GDM1 (cell line): ENCODE results near the gene GPLD1.

Experiments
- DNase-seq: peaks from one replicate; lab custom pipeline; 2025; lab: John Stamatoyannopoulos, UW

The GPLD1 gene

DNA sequence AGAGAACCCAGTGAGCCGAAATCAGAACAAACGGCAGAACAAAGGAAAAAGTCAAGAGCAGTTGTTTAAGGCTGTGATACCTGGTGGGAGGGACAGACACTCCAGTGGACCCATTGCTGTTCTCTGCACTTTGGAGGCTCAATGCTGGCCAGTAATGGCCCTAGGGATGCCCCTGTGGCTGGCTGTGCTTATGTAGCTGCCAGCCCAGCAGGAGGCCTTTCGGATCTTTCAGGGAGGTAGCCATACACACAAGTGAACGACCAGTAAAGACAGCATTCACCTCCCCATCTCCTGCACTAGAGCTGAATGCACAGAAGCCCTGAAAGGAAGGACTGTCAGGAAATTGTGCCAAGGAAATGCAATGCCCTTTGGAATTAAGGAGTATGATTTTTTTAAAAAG, 34.3 kb downstream of the GPLD1 start:
- DNase-seq, result no peak

DNA sequence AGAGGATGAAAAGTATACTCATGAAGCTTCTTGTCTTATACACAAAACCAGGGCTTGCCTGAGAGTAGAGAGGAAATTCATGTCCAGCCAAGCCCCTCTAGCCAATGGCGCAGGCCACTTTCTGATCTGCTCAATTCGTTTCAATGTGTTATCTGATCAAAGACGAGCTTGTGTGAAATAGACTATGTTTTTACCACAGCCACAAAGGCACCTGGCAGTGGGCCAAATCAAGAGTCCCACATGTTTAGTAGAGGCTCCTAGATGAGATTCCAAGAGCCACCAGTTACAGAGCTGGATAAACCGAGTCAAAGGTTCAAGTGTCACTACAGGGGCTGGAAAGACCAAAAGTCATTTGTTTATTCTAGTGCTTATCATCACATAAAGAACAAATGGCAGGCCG, 34.9 kb downstream of the GPLD1 start:
- DNase-seq, result no peak

DNA sequence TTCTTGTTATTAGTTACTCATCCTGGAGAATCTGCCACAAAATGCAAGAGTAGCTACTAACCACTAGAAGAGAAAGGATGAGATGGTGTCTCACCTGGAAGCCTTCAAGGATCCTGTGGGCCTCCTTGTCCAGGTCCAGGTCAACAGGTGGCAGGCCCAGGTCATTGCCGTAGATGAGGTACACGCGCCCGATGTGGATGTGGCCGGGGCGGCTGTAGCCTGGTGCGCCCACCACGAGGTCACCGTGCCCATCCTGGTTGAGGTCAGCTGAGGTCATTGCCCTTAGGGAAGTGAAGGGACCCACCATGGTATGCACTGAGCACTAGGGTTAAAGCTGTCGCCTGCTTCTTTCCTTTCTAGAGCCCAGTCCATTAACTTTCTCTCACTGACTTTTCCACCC, 35.5 kb downstream of the GPLD1 start:
- DNase-seq, result no peak

DNA sequence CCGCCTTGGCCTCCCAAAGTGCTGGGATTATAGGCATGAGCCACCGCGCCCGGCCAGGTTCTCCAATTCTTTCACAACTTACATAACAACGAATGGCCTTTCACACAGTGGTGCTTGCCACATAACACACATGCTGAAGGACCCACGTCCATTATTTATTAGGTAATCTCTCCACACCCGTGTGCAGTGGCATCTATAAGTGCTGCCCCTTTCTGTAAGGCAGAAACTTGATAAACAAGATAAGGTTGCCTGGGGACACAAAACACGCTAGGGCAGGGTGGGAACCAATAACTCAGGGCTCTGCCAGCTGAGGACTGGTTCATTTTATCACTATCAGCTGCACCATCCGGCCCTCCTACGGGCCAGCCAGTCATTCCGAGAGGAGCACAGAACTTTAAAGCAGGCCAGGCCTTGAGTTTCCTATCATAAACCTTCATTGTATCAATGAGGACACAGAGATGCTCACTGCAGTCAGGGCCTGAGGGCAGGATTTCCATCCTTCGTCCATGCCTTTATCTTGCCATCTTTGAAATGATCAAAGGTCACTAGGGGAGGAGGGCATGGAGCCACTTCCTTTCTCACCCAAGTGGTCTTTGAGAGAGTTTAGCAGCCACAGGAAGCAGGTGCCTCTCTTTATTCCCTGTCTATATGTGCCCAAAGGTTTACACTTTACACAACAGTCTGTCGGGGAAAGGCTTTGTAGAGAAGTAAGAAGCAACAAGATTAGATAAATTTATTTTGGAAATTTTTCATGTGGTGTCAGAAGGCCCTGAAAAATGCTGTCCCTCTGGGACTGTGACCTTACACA, 37.6 kb downstream of the GPLD1 start:
- no peak for DNase-seq

DNA sequence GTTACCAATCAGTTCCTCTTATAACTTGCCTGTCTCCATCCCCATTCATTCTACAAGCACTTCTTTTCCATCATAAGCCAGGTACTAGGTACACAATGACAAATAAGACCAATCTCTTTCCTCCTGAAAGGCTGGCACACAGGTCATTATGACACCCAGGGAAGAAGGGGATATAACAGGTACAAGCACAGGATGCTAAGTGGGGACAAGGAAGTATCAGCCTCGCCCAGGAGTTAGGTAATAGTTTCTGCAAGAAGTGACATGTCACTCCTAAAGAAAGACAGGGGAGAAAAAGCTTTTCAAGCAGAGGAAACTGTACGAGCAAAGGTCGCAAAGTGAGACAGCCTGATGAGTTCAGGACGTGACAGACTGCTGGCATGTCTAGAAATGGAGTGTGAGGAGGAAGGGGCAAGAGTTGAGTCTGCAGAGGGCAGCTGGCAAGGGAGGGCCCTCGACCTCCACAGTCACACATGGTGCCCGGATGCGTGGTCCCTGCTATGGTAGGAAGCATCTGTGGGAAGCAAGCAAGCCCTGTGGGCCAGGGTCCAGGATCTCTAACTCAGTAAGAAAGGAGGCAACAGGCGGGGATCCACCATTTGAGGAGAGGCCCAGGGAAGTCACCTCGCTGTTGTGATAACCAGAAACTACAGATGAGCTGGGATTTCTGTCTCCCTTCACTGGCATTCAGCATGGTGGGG, 40.4 kb downstream of the GPLD1 start:
- no peak for DNase-seq

DNA sequence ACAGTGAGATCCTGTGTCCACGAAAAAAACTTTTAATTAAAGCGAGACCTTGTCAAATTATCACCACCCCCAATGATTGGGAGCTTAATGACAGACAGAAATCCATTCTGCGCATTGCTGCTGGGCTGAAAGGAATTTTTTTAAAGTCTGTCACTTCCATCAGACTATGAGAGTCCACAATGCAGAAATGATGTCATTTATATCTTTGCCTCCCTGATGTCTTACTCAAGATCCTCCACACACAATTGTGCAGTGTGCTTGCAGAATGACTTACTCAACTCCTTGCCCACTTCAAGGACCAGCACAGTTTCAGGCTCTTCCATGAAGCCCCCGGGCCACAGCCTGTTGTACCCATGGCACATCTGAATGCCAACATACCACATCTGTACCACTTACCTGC, 41.0 kb downstream of the GPLD1 start:
- DNase-seq, result no peak

DNA sequence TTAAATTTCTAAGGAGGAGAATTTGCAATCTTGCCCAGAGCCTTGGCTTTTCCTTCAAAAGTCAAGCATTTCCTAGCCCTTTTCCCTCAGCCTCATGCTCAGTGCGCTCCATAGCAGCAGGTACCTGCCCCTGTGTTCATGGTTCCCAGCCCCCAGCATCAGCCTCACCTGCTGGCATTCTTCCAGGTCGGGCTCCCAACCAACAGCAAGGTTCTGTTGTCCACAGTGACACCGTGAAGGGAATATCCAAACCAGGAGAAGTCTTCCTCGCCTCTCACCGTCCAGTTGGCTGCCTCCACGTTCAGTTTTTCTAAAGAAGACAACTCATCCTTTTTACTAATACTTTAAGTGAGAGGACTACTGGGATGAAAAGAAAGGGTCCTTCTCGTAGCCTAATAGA, 42.7 kb downstream of the GPLD1 start:
- no peak for DNase-seq

DNA sequence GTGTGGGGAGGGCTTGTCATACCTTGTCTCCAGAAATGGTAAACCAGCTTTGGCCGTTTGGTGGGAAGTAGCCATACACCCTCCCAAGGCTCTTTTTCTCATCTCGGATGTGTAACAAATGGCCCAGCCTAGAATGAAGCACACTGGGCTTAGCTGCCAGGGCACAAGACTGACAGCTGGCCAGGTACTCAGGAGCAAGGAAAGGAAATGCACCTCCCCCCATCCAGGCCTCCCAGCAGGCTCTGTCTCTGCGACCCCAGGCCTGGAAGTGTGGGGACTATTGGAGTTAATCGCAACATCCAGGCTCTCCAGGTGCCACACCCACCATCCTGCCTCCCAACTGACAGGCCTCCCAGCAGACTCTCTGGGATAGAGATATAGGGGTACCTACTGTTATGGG, 43.7 kb downstream of the GPLD1 start:
- no peak for DNase-seq

DNA sequence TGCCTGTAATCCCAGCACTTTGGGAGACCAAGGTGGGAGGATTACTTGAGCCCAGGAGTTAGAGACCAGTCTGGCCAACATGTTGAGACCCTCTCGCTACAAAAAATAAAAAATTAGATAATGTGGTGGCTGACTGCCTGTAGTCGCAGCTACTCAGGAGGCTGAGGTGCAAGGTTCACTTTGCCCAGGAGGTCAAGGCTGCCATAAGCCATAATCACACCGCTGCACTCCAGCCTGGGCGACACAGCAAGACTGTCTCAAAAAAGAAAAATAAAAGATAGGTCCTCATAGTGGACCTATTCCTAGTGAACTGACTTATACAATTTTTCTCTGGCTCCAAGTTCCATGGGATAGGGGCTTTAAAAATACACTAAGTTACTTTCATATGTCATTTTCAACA, 44.8 kb downstream of the GPLD1 start:
- DNase-seq, result no peak

DNA sequence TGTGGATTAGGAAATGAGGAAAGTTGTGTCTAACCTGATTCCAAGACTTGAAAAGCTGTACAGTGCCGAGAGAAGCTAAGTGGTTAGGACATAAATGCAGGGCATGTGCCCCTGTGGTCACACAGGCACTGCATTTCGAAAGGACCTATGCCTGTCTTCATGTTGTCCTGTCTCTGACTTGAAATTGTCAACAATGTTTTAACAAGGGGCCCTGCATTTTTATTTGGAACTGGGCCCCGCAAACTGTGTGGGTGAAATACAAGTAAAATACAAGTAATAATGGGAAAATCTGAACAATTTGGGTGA, 47.8 kb downstream of the GPLD1 start:
- DNase-seq, result no peak

DNA sequence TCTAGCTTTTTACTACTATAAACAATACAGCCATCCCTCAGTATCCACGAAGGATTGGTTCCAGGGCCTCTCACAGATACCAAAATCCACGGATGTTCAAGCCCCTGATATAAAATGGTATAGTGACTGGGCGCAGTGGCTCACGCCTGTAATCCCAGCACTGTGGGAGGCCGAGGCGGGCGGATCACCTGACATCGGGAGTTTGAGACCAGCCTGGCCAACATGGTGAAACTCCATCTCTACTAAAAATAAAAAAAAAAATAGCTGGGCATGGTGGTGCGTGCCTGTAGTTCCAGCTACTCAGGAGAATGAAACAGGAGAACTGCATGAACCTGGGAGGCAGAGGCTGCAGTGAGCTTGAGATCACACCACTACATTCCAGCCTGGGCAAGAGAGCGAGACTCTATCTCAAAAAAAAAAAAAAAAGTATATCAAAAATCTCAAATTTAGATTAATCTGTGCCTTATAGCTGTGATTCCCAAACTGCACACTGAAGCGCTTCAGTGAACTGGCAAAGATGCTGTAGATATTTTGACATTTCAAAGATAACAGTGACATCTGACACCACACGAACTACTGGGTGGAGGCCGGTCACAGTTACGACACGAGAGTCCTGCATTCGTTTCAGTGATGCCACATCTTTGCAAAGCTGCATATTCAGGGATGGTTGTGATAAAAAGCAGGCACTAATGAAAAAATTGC, 48.3 kb downstream of the GPLD1 start:
- DNase-seq, result no peak

DNA sequence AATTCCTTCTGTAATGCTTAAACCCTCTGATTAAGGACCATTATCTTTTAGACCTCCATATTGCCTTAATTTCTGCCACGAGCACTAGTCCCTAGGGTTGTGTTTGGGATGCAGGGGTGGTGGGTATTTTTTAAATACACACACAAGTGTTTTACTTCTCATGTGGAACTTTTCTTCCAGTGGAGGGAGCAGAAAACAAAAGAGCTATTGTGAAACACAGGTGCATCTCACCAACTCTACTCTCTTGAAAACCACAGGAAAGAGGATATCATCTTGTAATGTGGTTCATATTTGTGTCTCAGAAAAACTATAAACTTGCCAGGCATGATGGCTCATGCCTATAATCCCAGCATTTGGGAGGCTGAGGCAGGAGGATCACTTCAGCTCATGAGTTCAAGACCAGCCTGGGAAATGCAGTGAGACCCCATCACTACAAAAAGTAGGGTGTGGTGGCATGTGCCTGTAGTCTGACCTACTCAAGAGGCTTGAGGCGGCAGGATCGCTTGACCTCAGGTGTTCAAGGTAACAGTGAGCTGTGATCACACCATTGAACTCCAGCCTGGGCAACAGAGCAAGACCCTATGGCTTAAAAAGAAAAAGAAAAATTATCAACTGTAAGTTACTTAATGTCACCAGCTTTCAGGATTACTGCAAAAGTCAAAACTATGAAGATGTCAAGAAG, 49.4 kb downstream of the GPLD1 start:
- no peak for DNase-seq

DNA sequence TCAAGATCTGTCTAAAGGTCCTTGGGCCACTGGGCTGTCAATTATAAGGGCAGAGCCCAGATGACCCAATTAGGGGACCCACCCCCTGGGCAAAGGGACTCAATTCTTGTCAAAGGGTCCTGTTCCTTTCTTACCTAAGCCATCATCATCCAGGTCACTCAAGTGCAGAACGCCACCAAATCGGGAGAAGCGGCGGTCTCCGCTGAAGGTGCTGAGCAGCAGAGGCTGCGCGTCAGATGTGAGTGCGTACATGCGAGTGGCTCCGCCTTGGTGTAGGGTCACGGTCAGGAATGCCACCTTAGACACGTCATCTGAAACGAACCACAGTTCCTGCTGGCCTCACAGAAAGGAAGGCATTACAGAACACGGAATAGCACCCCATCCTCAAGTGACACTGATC, 52.4 kb downstream of the GPLD1 start:
- DNase-seq, result no peak

DNA sequence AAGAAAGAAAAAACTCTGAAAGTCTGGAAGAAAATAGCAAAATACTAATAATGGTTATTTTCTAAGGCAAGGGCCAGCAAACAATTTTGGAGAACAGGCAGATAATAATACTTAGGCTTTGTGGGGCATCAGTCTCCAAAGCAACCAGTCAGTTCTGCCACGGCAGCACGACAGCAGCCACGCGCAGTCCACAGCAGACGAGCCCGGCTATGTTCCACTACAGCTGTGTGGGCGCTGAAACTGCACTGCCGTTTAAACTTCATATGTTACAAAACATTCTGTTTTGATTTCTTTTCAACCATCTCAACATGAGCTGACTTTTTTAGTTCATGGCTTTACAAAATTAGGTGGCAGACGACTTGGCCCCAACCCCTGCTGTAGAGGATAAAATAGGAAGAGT, 56.8 kb downstream of the GPLD1 start:
- DNase-seq, result no peak

DNA sequence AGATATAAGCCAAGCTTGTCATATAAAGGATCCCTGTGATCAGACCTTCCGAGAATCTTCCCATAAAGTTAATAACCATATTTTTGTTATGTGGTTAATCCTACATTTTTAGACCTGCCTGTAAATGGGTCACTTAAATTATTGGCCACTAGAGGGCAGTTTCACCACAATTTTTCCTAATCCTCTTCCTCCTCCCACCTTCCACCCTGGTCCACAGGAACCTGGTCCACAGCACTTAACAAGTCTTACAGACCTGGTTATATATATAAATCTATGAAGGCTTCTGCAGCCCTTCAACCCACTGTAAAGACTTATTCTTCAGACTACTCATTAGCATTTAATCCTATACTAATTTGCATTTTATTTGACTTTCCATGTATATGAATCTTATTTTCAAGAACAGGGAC, 58.3 kb downstream of the GPLD1 start:
- DNase-seq, result peak; percentile 31

DNA sequence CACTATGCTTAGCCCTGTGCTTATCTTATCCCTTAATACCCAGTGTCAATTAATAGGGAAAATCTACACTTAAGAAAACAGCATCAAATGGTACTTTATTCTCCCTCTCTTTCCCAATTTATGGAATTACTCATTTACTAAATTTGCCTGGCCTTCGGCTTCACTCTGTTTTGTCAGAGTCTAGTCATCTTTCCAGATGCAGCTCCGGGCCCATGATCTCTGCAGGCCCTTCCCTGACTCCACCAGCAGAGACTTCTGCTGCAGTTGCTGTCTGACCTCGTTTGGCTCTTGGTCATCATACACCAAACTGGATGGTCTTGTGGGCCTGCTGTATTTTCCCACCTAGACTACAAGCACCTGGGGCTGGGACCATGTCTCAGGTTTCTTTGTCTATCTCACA, 59.3 kb downstream of the GPLD1 start:
- no peak for DNase-seq

DNA sequence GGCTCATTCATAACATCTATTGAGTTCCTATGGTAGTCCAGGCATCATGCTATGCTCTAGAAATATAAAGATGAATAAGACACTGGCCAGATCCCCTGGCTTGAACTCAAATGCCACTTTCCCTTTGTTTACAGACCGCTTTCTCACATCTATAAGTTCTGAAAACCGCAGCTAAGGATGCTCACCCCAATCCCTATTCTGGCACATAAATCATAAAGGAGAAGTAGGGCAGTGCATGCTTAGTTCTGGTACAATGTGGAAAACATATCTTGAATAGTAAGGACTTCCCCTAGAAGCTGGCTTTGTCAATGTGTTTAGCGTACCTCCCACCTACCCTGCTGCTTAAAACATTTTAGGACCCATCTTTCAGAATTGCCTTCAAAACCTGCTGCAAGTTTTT, 60.2 kb downstream of the GPLD1 start:
- DNase-seq, result no peak

DNA sequence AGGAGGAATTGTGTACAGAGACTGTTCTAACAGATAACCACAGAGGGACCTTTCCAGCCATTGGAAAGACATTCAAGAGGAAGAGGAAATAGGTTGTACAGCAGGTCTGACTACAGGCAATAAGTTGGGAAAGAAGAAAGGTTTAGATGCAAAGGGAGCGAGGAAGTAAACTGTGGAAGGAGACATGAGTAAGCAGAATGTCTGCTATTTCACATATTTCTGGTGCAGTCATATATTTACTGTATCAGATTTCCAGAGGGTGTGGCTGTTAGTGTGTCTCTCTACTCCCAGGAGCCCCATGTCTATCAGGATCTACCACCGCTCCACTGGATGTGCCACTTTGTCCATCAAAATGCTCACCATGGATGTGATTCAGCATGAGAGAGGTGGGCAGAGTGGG, 60.8 kb downstream of the GPLD1 start:
- DNase-seq, result no peak

DNA sequence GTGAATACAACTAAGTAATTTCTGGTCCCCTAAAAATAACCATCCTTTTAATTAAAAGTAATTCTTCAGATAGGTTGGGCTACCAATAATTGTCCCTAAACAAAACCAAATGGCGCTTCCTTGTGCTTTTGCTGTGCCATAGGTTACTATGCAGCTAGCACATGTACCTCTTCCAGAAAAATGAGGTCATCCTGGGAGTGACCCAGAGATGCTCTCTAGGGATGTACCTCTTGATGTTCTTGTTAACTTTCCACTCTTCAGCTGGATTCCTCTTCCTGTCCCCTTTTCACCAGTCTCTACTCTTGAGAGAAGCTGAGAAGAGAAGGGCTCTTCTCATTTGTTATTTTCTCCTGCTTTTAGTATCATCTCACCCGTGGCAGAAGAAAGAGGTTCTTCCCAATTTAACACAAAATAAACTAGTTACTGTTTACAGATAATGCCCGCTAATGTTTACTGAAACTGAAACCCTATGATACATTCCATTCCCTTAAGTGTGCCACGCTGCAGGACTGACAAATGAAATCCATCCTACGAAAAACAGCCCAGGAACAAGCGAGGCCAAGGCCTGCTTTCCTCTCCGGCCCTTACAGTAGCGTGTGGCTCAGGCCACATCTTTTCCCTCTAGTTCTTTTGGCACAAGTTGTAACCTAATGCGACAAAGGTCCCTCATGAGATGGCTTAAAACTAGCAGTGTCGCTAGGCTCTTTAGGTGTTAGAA, 62.5 kb downstream of the GPLD1 start:
- no peak for DNase-seq

DNA sequence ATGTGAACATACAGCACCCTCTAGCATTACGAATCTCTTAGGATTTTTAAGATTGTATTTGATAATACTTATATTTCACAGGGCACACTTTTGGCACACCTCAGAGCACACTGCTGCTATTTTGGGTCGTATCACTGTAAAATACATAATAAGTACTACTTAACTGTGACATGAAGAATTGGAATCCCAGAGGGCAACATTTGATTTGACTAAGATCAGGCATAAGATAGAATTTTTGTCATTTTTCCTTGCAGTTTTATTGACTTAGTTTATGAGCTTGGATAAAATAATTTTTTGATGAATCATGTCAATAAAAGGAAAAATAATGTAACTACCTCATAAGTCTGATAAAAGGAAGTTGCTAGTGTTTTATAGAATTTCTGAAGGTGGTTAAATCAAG, 64.3 kb downstream of the GPLD1 start:
- DNase-seq, result no peak

DNA sequence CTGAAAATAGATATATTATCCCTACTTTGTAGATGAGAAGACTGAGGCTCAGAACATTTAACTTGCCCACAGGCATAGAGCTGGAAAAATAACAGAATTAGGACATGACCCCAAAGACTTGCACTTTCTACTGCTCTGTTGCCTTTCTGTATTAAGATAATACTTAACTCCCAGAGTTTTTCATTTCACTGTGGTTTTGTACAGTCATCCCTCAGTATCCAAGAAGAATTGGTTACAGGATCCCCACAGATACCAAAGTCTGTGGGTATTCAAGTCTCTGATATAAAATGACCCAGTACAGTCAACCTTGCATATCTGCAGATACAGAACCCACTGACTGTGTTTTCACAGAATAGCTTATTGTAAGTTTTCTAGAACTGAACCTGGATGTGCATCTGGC, 69.9 kb downstream of the GPLD1 start:
- DNase-seq, result no peak

DNA sequence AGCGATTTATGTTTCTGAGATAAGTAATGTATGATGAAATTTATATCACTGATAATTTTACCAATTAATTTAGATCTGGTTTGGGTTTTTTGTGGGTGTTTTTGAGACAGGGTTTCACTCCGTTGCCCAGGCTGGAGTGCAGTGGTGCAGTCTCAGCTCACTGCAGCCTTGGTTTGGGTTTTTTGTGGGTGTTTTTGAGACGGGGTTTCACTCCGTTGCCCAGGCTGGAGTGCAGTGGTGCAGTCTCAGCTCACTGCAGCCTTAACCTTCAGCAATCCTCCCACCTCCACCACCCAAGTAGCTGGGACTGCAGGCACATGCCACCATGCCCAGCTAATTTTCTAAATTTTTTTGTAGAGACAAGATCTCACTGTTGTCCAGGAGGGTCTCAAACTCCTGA, 73.6 kb downstream of the GPLD1 start:
- DNase-seq, result no peak
